HG03378 (cell line): Measurements from ENCODE around the gene PCBD1.
"Not testable (repeated sequence)": the region's sequence is repeated elsewhere in the genome, so short reads cannot be mapped to it uniquely, and the experiment has no call there.

Experiments used
- ATAC-seq: cut with Tn5 transposase; IDR thresholded peaks from one replicate; pipeline ENCODE4 v1.9.1; 2021; ENCODE audit warnings: mild to moderate bottlenecking, moderate library complexity; ENCODE audit not compliant: unreplicated experiment

PCBD1 gene

GRCh38 chr10:70887804-70888800, at the start of gene PCBD1:
PCBD1 (minus strand) TSS chr10:70888565; CDS start chr10:70888533, 32 bp downstream.
- ATAC-seq: peak; percentile 53

GRCh38 chr10:70937661-70938060, 49.3 kb upstream of the PCBD1 start:
- no peak for ATAC-seq

GRCh38 chr10:70936111-70936510, 47.7 kb upstream of the PCBD1 start:
- ATAC-seq: no peak

GRCh38 chr10:70935631-70936030, 47.3 kb upstream of the PCBD1 start:
- no peak for ATAC-seq

- ATAC-seq: no peak
Observed at GRCh38 chr10:70935125-70935625, 46.8 kb upstream of the PCBD1 start.

GRCh38 chr10:70934701-70935100, 46.3 kb upstream of the PCBD1 start:
- ATAC-seq: no peak

GRCh38 chr10:70932392-70933196, 44.2 kb upstream of the PCBD1 start:
- ATAC-seq: no peak

GRCh38 chr10:70931168-70931815, 42.9 kb upstream of the PCBD1 start:
- ATAC-seq: no peak

- ATAC-seq: no peak
Observed at GRCh38 chr10:70930263-70931000, 42.1 kb upstream of the PCBD1 start.

- ATAC-seq: no peak
Observed at GRCh38 chr10:70928140-70928539, 39.8 kb upstream of the PCBD1 start.

GRCh38 chr10:70927189-70927943, 39.0 kb upstream of the PCBD1 start:
- ATAC-seq: no peak

- ATAC-seq: no peak
Observed at GRCh38 chr10:70926226-70927000, 38.0 kb upstream of the PCBD1 start.

GRCh38 chr10:70925377-70926225, 37.2 kb upstream of the PCBD1 start:
- no peak for ATAC-seq

GRCh38 chr10:70923696-70924095, 35.3 kb upstream of the PCBD1 start:
- no peak for ATAC-seq

GRCh38 chr10:70921285-70921684, 32.9 kb upstream of the PCBD1 start:
- ATAC-seq: no peak

GRCh38 chr10:70920519-70920918, 32.2 kb upstream of the PCBD1 start:
- ATAC-seq: no peak

- ATAC-seq: not testable (repeated sequence)
Observed at GRCh38 chr10:70919906-70920305, 31.5 kb upstream of the PCBD1 start.
